Adrenal gland (tissue), 5 donors: ENCODE measurements around the gene WASL.

Experiments
- CTCF ChIP-seq, 6 experiments: fragments of 450-650 bp in 4 of 6; fragments of 200-600 bp in 2 of 6; sonication (generic) in 1 of 6; IDR thresholded peaks; 1 replicate in 5 of 6; 2 replicates in 1 of 6; pipeline versions ENCODE4 v1.5.1 to v1.8.0; 2016 to 2021; ENCODE audit warnings: antibody characterized with exemption in 6 of 6, mild to moderate bottlenecking in 2 of 6, moderate library complexity in 1 of 6
- POLR2A ChIP-seq, 2 donors: fragments of 450-650 bp; IDR thresholded peaks; one replicate each; pipeline ENCODE4 v1.6.1; 2017; ENCODE audit warnings: antibody characterized with exemption in 2 of 2, mild to moderate bottlenecking in 2 of 2, moderate library complexity in 1 of 2
- donor health status: DM: no; HTN: no; CAD: no.

- TF ChIP-seq CTCF (IDR thresholded peaks at IDR 0.05) (no peak), POLR2A (IDR thresholded peaks at IDR 0.05) (no peak)
Observed at GRCh38 chr7:123714296-123715080, 34.3 kb downstream of the WASL start.
